ENCODE data around the gene SCLT1. TPM values are rescaled to one million over a fixed set of nuclear protein-coding genes. Genes with fewer than 3 reads are reported as not detected.

Gene SCLT1
- total RNA-seq, 1 donor from 2014 or later, result 6.7 TPM

DNA sequence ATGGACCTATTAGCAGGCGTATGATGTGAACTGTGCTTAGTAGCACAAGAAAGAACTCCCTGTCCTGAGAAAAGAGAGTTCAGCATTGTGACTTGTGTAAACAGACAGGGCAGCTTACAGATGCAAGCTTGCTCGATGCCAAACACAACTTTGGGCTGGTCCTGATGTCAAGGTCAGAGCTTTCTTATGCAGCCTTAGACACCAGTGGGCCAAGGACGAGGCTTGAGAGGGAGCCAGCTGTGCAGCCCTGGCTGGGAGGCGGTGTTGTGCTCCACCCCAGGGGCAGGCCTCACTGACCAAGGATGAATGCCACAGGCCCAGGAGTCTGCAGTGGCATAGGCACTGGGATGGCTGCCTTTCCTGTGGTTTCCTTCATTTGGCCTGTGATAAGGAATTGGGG is 248.4 kb downstream of the SCLT1 start:
- no peak for DNase-seq (ENCODE audit: low read depth in 2 of 2)

DNA sequence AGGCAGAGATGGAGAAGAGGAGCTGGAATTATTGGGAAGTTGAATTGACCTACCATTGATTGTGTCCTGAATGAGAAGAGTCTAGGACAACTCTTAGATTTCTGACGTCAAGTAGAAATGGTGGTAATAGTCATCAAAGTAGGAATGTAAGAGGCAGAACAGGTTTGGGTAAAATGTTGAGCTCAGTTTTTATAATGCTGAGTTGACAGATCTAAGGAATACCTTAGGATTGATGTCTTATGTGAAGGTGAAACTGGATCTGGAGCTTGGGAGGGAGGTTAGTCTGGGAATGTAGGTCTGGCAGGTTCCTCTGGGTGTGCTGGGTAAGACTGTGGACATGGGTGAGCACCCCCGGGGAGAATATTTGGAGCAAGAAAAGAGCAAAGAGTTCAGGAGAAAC is 251.9 kb downstream of the SCLT1 start:
- no peak for DNase-seq (ENCODE audit: low read depth in 2 of 2)

DNA sequence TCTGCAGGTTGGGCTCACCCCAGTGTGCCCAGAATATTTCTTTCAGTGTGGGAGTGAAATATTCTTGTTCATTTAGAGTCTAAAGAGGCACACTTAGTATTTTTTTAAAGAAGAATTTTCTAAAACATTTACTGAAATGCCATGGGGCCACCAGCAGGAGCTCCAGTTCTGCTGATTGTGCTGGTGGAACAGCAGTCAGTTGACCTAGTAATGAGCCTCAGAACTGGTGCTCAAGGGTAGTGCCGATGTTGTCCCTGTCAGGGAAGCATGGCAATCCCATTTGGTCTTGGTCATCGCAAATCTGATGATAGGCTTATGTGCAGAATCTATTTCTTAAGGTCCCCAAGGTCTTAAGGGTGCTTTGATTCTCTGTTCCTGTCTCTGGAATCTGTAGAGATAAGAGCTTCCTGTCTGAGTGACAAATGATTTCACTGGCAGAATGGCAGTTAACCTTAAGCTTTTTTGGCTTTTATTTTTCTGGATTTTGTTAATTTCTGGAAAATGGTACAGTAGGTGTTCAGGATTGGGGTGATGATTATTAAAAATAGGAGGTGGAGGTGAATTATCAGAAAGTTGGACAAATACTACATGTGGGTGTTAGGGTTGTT is 252.5 kb downstream of the SCLT1 start:
- no peak for DNase-seq (ENCODE audit: low read depth in 2 of 2)

DNA sequence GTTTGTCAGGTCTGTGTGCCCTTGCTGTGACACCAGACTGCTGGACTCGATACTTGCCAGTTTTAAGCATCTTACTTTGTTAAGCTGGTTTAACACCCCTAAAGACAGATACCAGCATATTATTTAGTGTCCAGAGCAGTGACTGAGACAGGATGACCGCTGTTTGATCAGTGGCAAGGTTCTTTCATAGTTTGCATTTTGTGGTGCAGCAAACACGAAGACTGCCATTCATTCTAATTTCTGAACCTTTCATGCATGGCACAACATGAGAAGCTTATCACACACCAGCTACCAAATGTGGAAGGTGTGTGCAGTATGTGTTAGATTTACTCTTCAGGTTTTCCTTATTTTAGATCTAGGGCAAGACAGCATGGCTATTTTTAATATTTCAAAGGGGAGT is 255.7 kb downstream of the SCLT1 start:
- no peak for DNase-seq (ENCODE audit: low read depth in 2 of 2)

DNA sequence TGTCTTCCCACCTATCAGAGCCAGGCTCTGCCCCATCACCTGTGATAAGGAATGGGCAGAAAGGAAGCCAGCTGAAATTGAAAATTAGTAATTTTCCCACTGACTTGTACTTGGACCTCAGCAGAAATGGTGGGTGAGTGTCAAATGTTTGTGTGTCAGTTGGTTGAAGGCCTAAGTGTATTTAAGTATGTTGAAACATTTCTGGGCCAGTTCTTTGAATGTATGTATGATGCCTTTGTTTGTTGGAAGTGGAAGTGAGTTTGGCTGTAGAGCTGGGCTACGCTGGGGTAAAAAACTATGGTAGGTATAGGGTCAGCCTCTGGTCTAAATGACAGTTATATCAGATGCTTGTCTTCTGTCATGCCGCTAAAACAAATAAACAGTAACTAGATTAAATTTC is 256.1 kb downstream of the SCLT1 start:
- no peak for DNase-seq (ENCODE audit: low read depth in 2 of 2)

DNA sequence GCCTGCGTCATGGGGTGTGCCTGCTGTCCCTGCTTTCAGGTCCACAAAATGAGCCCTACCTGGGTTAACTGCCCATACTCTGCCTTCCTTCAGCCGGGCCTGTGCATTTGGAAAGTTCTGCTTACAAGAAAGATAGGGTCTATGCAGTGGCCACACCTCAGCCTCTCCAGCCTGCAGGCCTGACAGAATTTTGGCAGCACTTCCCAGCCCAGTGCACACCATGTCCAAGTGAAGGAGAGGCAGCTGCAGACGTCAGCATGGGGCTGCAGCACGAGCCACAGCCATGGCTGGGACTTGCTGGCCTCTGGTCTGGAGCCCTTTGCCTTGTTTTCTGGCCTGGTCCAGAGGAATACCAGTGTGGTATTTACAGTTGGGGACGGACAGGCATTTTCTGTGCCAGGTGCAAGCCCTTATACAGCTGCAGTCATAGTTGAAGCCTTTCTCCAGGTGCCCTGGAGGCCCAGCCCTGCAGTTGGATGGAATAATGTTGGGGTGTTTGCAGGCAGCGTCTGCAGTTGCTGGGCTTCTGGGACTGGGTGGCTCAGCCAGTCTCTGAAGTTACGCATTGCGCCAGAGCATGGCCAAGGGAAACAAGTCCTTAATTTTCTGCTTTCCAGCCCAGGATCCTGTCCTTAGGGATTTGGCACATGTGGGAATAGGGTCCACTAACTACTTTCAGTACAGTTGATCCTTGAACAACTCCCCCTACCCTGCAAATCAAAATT is 257.7 kb downstream of the SCLT1 start:
- no peak for DNase-seq (ENCODE audit: low read depth in 2 of 2)

Other genes starting within 250 kb of the SCLT1 start
- gene C4orf33, start 2.6 kb upstream of the SCLT1 start, total RNA-seq, result 1.6 and 3.5 TPM in 2 replicates